SK-N-SH (cell line): Measurements from ENCODE around the gene TAS1R1.

Source experiments
- CHD2 ChIP-seq: fragments of 150-350 bp; IDR thresholded peaks from 2 replicates; pipeline ENCODE4 v1.6.1; 2018; ENCODE audit warnings: low read length; ENCODE audit not compliant: partially characterized antibody
- CTCF ChIP-seq: fragments of 200-600 bp; sonication (generic); IDR thresholded peaks from 2 replicates; pipeline ENCODE4 v1.6.1; 2017; ENCODE audit warnings: antibody characterized with exemption, mild to moderate bottlenecking, moderate library complexity
- EP300 ChIP-seq, 2 experiments: IDR thresholded peaks; 2 replicates each; pipeline versions ENCODE4 v1.4.0 to v1.6.1; 2012; ENCODE audit warnings: borderline replicate concordance in 1 of 2, low read depth in 1 of 2, low read length in 1 of 2
- EZH2phosphoT487 ChIP-seq: fragments of 200-600 bp; sonication (generic); IDR thresholded peaks from 2 replicates; pipeline ENCODE4 v1.6.1; 2017; ENCODE audit warnings: low read depth, mixed run types, mild to moderate bottlenecking, antibody characterized with exemption, moderate library complexity, borderline replicate concordance
- GABPA ChIP-seq: IDR thresholded peaks from 2 replicates; pipeline ENCODE4 v1.4.0; 2012; ENCODE audit warnings: low read depth, mild to moderate bottlenecking
- IRF3 ChIP-seq: fragments of 150-350 bp; IDR thresholded peaks from 2 replicates; pipeline ENCODE4 v1.6.1; 2016; ENCODE audit warnings: mild to moderate bottlenecking, low read depth, low read length
- JUND ChIP-seq: IDR thresholded peaks from 2 replicates; pipeline ENCODE4 v1.4.0; 2012
- MXI1 ChIP-seq: IDR thresholded peaks from 2 replicates; pipeline ENCODE4 v1.6.1; 2012; ENCODE audit warnings: mild to moderate bottlenecking, low read depth, low read length, improper control_type of control experiment
- NFIC ChIP-seq: IDR thresholded peaks from 2 replicates; pipeline ENCODE4 v1.4.0; 2012; ENCODE audit warnings: borderline replicate concordance
- POLR2AphosphoS5 ChIP-seq: IDR thresholded peaks from 2 replicates; pipeline ENCODE4 v1.6.1; 2012; ENCODE audit warnings: low read depth, low read length
- RAD21 ChIP-seq: IDR thresholded peaks from 2 replicates; pipeline ENCODE4 v1.6.1; 2012; ENCODE audit warnings: mild to moderate bottlenecking, low read length
- SIN3A ChIP-seq: IDR thresholded peaks from 2 replicates; pipeline ENCODE4 v1.6.1; 2012; ENCODE audit warnings: low read depth, mild to moderate bottlenecking, low read length, moderate library complexity, borderline replicate concordance
- YY1 ChIP-seq: IDR thresholded peaks from 2 replicates; pipeline ENCODE4 v1.4.0; 2012; ENCODE audit warnings: low read depth, mild to moderate bottlenecking

- TF ChIP-seq POLR2AphosphoS5 (no peak), CTCF (no peak), RAD21 (no peak), MXI1 (no peak; the same call in 1 of the 2 replicates), SIN3A (peak; percentile 82; the same call in 1 of the 2 replicates), EZH2phosphoT487 (no peak), CHD2 (no peak), YY1 (no peak), IRF3 (no peak), JUND (no peak), EP300 (IDR thresholded peaks at IDR 0.05; ENCODE audit: borderline replicate concordance in 1 of 2, low read depth in 1 of 2, low read length in 1 of 2) (peak in 1 of 2 experiments; percentile 12; a peak in 1 of 4 replicates), NFIC (0 out of 2 replicates have a peak, but pooled peaks have one; percentile 28), GABPA (no peak)
Measured at GRCh38 chr1:6601049-6601922, 46.2 kb downstream of the TAS1R1 start.
